ENCODE data around the gene SETD1B.
"Not testable (repeated sequence)": the region's sequence is repeated elsewhere in the genome, so short reads cannot be mapped to it uniquely, and the experiment has no call there.

The SETD1B gene

GRCh38 chr12:121857322-121858246 is 53.8 kb downstream of the SETD1B start:
- no peak for DNase-seq (ENCODE audit: low read depth in 2 of 2)

GRCh38 chr12:121858318-121858661 is 54.5 kb downstream of the SETD1B start:
- DNase-seq (ENCODE audit: low read depth in 2 of 2) = no peak

- DNase-seq (ENCODE audit: low read depth in 2 of 2) = no peak
These were observed 55.1 kb downstream of the SETD1B start, which contains the start of gene HPD for GRCh38 chr12:121858662-121859572. HPD (minus strand) TSS chr12:121858859; CDS start chr12:121858823, 36 bp downstream.

- no peak for DNase-seq (ENCODE audit: low read depth in 2 of 2)
These were observed 56.4 kb downstream of the SETD1B start for GRCh38 chr12:121860257-121860656.

- DNase-seq (ENCODE audit: low read depth in 2 of 2) = not testable (repeated sequence)
These were observed 56.9 kb downstream of the SETD1B start for GRCh38 chr12:121860699-121861098.

GRCh38 chr12:121861636-121862254 is 57.9 kb downstream of the SETD1B start:
- DNase-seq (ENCODE audit: low read depth in 2 of 2) = no peak

- no peak for DNase-seq (ENCODE audit: low read depth in 2 of 2)
These were observed 62.5 kb downstream of the SETD1B start for GRCh38 chr12:121866331-121866730.

- not testable (repeated sequence) for DNase-seq (ENCODE audit: low read depth in 2 of 2)
These were observed 65.4 kb downstream of the SETD1B start for GRCh38 chr12:121869229-121869628.

GRCh38 chr12:121871467-121871866 is 67.7 kb downstream of the SETD1B start:
- DNase-seq (ENCODE audit: low read depth in 2 of 2) = no peak

- no peak for DNase-seq (ENCODE audit: low read depth in 2 of 2)
These were observed 68.9 kb downstream of the SETD1B start for GRCh38 chr12:121872546-121873215.

GRCh38 chr12:121873216-121873569 is 69.4 kb downstream of the SETD1B start:
- no peak for DNase-seq (ENCODE audit: low read depth in 2 of 2)

GRCh38 chr12:121874071-121874470 is 70.3 kb downstream of the SETD1B start:
- no peak for DNase-seq (ENCODE audit: low read depth in 2 of 2)

- DNase-seq (ENCODE audit: low read depth in 2 of 2) = no peak
These were observed 71.8 kb downstream of the SETD1B start for GRCh38 chr12:121875582-121875981.

- not testable (repeated sequence) for DNase-seq (ENCODE audit: low read depth in 2 of 2)
These were observed 72.3 kb downstream of the SETD1B start for GRCh38 chr12:121876080-121876447.
